Spleen (tissue), 11 donors: ENCODE data around the gene ZNRD2. TPM values are rescaled to one million over a fixed set of nuclear protein-coding genes. Genes with fewer than 3 reads are reported as not detected.

Experiments
- DNase-seq: peaks from one replicate; pipeline ENCODE4 v3.0.0-alpha.2; 2020
- H3K27ac ChIP-seq, 8 donors: fragments of 200-600 bp; sonication (generic) in 7 of 8; 1 replicate in 4 of 8; 2 replicates in 4 of 8; pipeline versions ENCODE4 v1.5.0 to v1.8.0; 2016 to 2021; ENCODE audit warnings: inconsistent platforms in 4 of 8, mild to moderate bottlenecking in 4 of 8, moderate library complexity in 1 of 8
- H3K27me3 ChIP-seq, 7 donors: fragments of 200-600 bp; sonication (generic) in 6 of 7; replicated peaks in 1 of 7; 1 replicate in 4 of 7; 2 replicates in 3 of 7; pipeline versions ENCODE4 v1.5.0 to v1.8.0; 2016 to 2021; ENCODE audit warnings: inconsistent platforms in 3 of 7, mild to moderate bottlenecking in 1 of 7
- H3K36me3 ChIP-seq, 6 donors: fragments of 200-600 bp; sonication (generic) in 5 of 6; 1 replicate in 4 of 6; 2 replicates in 2 of 6; pipeline versions ENCODE4 v1.5.0 to v1.8.0; 2016 to 2021; ENCODE audit warnings: inconsistent platforms in 2 of 6
- H3K4me1 ChIP-seq, 6 donors: fragments of 200-600 bp; sonication (generic) in 5 of 6; 1 replicate in 3 of 6; 2 replicates in 3 of 6; pipeline versions ENCODE4 v1.5.0 to v1.8.0; 2016 to 2021; ENCODE audit warnings: inconsistent platforms in 3 of 6
- H3K4me3 ChIP-seq, 8 donors: fragments of 200-600 bp; sonication (generic) in 7 of 8; 1 replicate in 4 of 8; 2 replicates in 4 of 8; pipeline versions ENCODE4 v1.5.0 to v1.8.0; 2016 to 2021; ENCODE audit warnings: inconsistent platforms in 4 of 8, mild to moderate bottlenecking in 4 of 8, moderate library complexity in 2 of 8
- H3K9me3 ChIP-seq, 8 donors: fragments of 200-600 bp; sonication (generic) in 7 of 8; 1 replicate in 4 of 8; 2 replicates in 4 of 8; pipeline versions ENCODE4 v1.5.0 to v1.8.0; 2016 to 2021; ENCODE audit warnings: inconsistent platforms in 4 of 8
- POLR2A ChIP-seq, 3 donors: fragments of 450-650 bp; IDR thresholded peaks; one replicate each; pipeline ENCODE4 v1.5.1; 2017; ENCODE audit warnings: antibody characterized with exemption in 3 of 3, mild to moderate bottlenecking in 1 of 3
- POLR2AphosphoS5 ChIP-seq, 3 donors: sonication (generic); formaldehyde crosslinking; IDR thresholded peaks; one replicate each; pipeline ENCODE4 v1.5.1; 2017; ENCODE audit warnings: antibody characterized with exemption in 3 of 3
- WGBS, 5 donors: extraction: QIAGEN DNeasy Blood & Tissue Kit in 3 of 5; methylation state at CpG; one replicate each; pipeline versions ENCODE4 v1.1.5 to v1.1.7; 2013 to 2018; 5-methylcytosine and 5-hydroxymethylcytosine counted together
- intact Hi-C: fragments of 100-400 bp; cut with DNase I; formaldehyde crosslinking; loops from one replicate; pipeline ENCODE4 v1.15.0; 2023; ENCODE audit warnings: low total_unique reads
- polyA plus RNA-seq, 3 donors: library from polyadenylated mRNA; stranded (reverse); fragments of 200-250 nt; gene quantifications; one replicate each; pipeline ENCODE4 v1.2.1, GENCODE V29; 2013
- total RNA-seq, 7 donors: library from RNA; depleted of rRNA in 3 of 7; stranded (reverse); fragments of >200 nt in 3 of 7; fragmentation: NEBNext Ultra II Directional in 4 of 7; extraction: Animal tissue kit (Norgen Biotek cat#: 25700) in 4 of 7; gene quantifications; one replicate each; pipeline versions ENCODE4 v1.1.0 to v1.2.1, GENCODE V29; 2016 to 2021
- TF ChIP-seq, protein P1 (sequence below), 11 experiments: fragments of 200-600 bp in 7 of 11; fragments of 450-650 bp in 4 of 11; sonication (generic) in 4 of 11; IDR thresholded peaks in 8 of 11; conservative IDR thresholded peaks in 3 of 11; 1 replicate in 7 of 11; 2 replicates in 4 of 11; pipeline versions ENCODE4 v1.4.0 to v1.8.0; 2016 to 2021; ENCODE audit warnings: antibody characterized with exemption in 11 of 11, inconsistent platforms in 4 of 11, mild to moderate bottlenecking in 1 of 11
- donor health status: healthy with polysubstance abuse.
- donor health status: DM: no; HTN: no; CAD: no; lungs with moderate emphysema.
- donor health status: DM: no; HTN: no; CAD: no.
- donor health status: Bipolar disorder and iron deficiency.
- donor health status: healthy.
- donor health status: DM: no; HTN: no; CAD: no.
- donor health status: DM: yes; HTN: yes; CAD: no.

Gene ZNRD2
- total and polyA plus RNA-seq, 10 donors = 20.9 to 68.8 (median 38.4) TPM

DNA sequence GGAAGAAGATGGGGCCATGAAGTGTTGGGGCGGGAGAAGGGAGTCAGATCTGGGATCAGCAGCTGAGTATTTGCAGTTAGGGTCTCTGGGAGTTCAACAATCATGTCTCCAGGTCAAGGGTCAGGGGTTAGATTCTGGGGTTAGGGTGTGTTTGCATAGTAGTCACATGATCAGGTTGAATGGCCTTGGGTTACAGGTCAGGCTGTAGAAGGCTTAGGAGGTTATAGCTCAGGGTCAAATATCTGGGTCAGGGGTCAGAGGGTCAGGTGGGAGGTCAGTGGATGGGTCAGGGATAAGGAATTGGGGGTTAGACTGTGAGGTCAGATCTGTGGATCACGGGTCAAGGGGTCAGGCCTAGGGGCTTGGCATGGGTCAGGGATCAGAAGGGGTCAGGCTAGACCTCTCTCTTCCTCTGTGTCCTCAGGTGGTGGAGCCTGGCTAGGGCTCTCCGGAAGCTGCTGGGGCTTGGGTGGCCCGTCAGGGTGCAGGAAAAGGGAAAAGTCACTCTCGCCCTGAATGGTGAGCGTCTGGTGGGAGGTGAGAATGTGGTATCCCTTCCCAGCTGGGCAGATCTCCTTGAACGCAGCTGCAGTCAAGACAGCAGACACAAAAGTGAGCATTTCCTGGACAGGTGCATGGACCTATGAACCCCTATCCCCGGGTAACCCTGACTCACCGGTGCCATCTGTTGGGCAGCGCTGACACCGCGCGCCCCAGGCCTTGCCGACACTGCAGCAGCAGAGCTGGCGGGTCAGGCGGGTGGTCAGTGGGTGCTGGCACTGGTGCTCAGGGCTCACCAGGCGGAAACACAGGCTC is 18.5 kb upstream of the ZNRD2 start:
- peak; percentile 94 for DNase-seq
- WGBS, 5 donors = 42 to 58% (median 48%) methylated on average over 10 to 17 of the region's 17 CpGs
- Histone ChIP-seq H3K36me3 (peaks cover 0 to 7% (median 0%) of the 10 kb centered on the region in 6 donors), H3K9me3 (no peaks in the 10 kb centered on the region), H3K27ac (peak overlapping the region in 4 of 8 donors; percentile 27 to 91 (median 70)), H3K4me1 (peaks cover 57 to 88% (median 79%) of the 10 kb centered on the region in 6 donors), H3K4me3 (peak overlapping the region in 1 of 8 donors; percentile 9), H3K27me3 (no peaks in the 10 kb centered on the region)
- intact Hi-C loops = no loop called here
- no peak for TF ChIP-seq POLR2A (IDR thresholded peaks at IDR 0.05)
- peak; percentile 76 to 83 (median 77) for TF ChIP-seq POLR2AphosphoS5 (IDR thresholded peaks at IDR 0.05)
- TF ChIP-seq, protein P1, sequence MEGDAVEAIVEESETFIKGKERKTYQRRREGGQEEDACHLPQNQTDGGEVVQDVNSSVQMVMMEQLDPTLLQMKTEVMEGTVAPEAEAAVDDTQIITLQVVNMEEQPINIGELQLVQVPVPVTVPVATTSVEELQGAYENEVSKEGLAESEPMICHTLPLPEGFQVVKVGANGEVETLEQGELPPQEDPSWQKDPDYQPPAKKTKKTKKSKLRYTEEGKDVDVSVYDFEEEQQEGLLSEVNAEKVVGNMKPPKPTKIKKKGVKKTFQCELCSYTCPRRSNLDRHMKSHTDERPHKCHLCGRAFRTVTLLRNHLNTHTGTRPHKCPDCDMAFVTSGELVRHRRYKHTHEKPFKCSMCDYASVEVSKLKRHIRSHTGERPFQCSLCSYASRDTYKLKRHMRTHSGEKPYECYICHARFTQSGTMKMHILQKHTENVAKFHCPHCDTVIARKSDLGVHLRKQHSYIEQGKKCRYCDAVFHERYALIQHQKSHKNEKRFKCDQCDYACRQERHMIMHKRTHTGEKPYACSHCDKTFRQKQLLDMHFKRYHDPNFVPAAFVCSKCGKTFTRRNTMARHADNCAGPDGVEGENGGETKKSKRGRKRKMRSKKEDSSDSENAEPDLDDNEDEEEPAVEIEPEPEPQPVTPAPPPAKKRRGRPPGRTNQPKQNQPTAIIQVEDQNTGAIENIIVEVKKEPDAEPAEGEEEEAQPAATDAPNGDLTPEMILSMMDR (IDR thresholded peaks at IDR 0.05 in 8 of 11, conservative IDR thresholded peaks at IDR 0.05 in 3 of 11) = peak; percentile 24 to 88 (median 65)

DNA sequence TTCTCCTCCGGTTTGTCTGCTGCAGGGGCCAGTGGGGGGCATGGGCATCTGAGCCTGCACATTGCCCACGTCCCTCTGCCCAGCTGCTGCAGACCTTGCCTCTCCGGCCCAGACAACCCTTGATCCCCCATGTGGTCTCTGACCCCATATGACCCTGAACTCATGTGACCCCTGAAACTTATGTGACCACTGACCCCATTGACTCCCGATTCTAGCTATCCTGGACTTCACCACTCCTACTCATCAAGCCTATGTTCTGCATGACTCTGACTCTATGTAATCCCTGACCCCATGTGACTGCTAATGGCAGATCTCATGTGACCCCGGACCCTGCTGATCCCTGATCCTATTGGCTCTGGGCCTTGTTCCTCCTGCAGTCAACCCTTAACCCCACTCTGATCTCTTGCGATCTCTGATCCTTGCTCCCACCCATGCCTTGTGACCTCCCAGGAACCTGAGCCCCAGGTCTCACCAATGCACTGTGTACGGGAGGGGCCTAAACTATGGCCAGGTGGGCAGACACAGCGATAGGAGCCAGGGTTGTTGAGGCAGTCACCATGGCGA is 17.8 kb upstream of the ZNRD2 start:
- TF ChIP-seq, protein P1 (IDR thresholded peaks at IDR 0.05 in 8 of 11, conservative IDR thresholded peaks at IDR 0.05 in 3 of 11) = peak in 4 of 11 experiments; percentile 9 to 25 (median 21)
- TF ChIP-seq POLR2AphosphoS5 (IDR thresholded peaks at IDR 0.05) = no peak
- Histone ChIP-seq H3K36me3 (peaks cover 0 to 4% (median 0%) of the 10 kb centered on the region in 6 donors), H3K27ac (peak overlapping the region in 3 of 8 donors; percentile 87 to 91 (median 88)), H3K27me3 (peaks cover 0 to 2% (median 0%) of the 10 kb centered on the region in 7 donors), H3K9me3 (no peaks in the 10 kb centered on the region), H3K4me3 (peak overlapping the region in 1 of 8 donors; percentile 9), H3K4me1 (peaks cover 54 to 88% (median 79%) of the 10 kb centered on the region in 6 donors)
- DNase-seq = no peak
- 74 to 84% (median 79%) methylated on average over 9 of the region's 9 CpGs for WGBS, 5 donors
- intact Hi-C loops = no loop called here

DNA sequence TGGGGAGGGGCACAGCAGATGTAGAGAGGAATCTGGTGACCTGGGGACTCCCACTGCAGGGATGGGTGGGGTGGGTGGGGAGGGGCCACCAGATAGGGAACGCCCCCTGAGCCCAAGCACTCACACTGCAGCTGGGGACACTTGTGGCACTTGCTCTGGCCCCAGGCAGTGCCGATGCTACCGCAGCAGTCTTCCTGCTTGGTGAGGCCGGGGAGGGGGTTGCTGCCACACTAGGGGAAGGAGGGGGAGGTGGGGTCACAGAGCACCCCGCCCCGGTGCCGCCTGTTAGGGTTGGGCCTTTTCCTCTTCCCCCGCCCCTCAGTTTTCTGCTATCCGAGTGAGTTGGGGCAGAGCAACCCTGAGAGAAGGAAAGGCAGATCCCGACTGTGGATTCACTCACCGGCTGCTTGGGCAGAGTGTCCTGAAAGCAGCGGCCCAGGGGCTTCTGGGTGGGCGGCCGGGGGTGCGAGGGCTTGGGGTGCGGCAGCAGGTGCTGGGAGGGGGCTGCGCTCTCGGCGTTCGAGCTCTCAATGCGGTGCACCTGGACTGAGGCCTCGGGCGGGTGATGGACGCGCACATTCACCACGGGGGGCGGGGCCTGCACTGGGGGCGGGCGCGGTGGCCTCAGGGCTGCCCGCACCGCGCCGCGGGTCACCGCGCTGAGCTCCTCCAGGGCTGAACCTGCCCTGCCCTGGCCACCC is 16.8 kb upstream of the ZNRD2 start:
- peaks cover 0 to 11% (median 0%) of the 10 kb centered on the region in 7 donors for H3K27me3 ChIP-seq
- intact Hi-C loops = no loop called here
- peak overlapping the region in 3 of 8 donors; percentile 10 to 49 (median 13) for H3K4me3 ChIP-seq
- H3K36me3 ChIP-seq = no peaks in the 10 kb centered on the region
- H3K4me1 ChIP-seq = peaks cover 53 to 86% (median 74%) of the 10 kb centered on the region in 6 donors
- peak; percentile 88 for DNase-seq
- no peaks in the 10 kb centered on the region for H3K9me3 ChIP-seq
- WGBS, 5 donors = 42 to 67% (median 56%) methylated on average over 20 to 37 of the region's 37 CpGs
- H3K27ac ChIP-seq = peak overlapping the region; percentile 13 to 91 (median 32)
- TF ChIP-seq POLR2AphosphoS5 (IDR thresholded peaks at IDR 0.05) (no peak), POLR2A (IDR thresholded peaks at IDR 0.05) (no peak)
- TF ChIP-seq, protein P1 (IDR thresholded peaks at IDR 0.05 in 8 of 11, conservative IDR thresholded peaks at IDR 0.05 in 3 of 11) = no peak
